ENCODE results near the gene ELP5.

Gene ELP5

DNA sequence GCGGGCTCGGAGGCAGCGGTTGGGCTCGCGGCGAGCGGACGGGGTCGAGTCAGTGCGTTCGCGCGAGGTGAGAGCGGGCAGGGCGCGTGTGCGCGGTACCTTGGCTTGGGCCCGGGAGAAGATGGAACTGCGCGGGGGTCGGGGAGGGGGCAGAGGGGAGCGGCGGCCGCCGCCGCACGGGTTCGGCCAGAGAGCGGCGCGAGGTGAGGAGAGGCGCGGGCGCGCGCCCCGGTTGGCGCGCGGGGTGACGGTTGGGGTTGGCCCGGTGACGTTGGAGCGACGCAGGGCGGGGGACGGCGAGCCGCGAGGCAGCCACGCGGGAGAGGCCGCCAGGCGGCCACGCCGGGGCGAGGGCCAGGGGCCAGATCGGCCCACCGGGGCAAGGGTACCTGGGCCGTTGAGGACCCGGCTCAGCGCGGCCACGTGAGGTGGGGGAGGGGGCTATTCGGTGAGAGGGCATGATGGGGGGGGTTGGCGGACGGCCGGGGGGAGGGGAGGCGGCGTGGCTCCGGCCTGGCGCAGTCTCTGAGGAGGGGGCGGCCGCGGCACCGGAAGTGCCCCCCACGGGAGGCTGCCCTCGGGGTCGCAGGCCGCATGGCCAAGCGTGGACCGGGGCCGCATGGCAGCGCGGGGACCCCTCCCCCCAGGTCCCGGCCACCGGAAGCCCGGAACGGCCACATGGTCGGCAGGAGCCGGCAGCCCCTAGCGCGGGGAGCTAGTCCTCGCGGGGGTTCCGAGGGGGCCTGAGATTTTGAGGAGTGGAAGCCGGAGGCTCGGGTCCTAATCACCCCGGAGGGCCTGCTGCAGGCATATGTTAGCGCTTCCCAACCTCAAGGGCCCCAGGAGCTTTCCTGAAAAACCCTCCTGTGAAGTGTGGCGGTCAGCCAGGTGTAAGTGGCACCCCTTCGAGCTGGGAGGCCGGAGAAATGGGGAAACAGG lies 55.9 kb downstream of the ELP5 start:
- peak; percentile 56 for DNase-seq

DNA sequence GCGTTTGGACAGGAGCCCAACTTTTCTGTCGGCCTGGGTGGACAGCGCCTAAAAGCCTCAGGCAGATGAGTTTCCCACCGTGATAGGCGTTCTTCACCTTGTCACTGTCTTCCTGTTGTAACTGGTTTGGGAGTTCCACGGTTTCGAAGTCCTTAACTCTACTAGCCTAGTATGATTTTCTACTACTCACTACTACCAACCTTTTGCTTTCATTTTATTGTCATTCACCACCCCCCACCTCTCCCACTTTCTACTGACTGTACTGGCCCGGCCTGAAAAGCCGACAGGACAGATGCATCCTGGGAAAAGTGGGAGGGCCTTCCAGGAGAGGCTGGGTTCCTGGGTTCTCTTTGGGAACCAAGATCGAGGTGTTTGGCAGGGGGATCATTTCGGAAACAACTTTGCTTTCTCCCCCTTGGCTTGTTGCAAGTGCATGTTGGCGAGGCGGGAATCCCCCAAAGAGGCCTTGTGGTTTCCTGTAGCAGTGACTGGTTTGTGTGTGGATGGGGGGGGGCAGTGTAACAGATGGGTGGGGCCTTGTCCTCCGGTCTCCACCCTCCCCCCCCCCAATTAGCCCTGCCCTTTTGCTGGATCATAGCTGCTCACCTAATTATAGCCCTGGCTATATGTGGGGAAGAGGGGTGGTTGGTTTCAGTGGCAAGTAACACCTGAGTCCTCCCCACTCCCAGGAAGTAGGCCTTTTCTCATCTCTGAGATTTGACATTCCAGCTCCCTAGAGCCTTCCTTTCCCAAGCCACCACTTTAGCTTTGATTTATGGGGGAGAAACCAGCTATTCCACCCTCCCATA lies 56.8 kb downstream of the ELP5 start:
- peak; percentile 23 for DNase-seq
